Measurements from ENCODE around the gene PSEN2.
A peak's percentile ranks its signal among the peaks of the same experiment; 100 is the strongest.

DNA sequence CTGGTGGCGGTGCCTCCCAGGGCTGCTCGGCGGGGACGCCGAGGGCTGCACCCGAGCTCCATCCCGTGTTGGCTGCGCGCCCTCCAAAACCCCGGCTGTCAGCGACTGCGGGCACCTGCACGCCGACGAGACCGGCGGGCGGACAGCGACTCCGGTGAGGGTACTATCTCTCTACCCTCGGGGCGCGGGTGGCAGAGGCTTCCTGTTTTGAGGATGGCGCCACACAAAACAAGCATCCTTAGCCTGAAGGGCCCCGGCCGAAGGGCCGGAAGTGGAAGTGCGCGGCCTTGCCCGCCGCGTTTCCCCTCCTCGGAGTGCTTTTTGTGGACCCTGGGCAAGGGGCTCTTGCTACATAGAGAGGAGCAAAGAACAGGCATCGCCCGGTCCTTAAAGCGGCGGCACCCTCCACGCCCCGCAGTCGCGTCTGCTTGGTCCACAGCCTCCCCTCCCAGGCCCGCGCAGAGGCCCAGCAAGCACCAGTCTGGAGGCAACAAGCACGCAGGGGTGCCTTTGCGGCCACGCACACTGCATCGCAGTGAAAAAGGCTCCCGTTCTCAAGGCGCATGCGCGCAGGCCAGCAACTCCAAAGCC lies 69.1 kb downstream of the PSEN2 start:
- TF ChIP-seq, protein P1, sequence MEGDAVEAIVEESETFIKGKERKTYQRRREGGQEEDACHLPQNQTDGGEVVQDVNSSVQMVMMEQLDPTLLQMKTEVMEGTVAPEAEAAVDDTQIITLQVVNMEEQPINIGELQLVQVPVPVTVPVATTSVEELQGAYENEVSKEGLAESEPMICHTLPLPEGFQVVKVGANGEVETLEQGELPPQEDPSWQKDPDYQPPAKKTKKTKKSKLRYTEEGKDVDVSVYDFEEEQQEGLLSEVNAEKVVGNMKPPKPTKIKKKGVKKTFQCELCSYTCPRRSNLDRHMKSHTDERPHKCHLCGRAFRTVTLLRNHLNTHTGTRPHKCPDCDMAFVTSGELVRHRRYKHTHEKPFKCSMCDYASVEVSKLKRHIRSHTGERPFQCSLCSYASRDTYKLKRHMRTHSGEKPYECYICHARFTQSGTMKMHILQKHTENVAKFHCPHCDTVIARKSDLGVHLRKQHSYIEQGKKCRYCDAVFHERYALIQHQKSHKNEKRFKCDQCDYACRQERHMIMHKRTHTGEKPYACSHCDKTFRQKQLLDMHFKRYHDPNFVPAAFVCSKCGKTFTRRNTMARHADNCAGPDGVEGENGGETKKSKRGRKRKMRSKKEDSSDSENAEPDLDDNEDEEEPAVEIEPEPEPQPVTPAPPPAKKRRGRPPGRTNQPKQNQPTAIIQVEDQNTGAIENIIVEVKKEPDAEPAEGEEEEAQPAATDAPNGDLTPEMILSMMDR (IDR thresholded peaks at IDR 0.05), result no peak
- TF ChIP-seq POLR2A (IDR thresholded peaks at IDR 0.05), result peak in 3 of 4 donors; percentile 74 to 96 (median 94)
